Activated CD8-positive, alpha-beta memory T cell treated with anti-CD3 and anti-CD28 coated beads, Interleukin-2, amount 50 U/mL, for 48 hours (primary cell): Measurements from ENCODE around the gene CYBA.
"Not testable (repeated sequence)": the region's sequence is repeated elsewhere in the genome, so short reads cannot be mapped to it uniquely, and the experiment has no call there.

ENCODE experiments used
- DNase-seq: peaks from one replicate; pipeline ENCODE4 v3.0.0-alpha.2; 2020

The CYBA gene

DNA sequence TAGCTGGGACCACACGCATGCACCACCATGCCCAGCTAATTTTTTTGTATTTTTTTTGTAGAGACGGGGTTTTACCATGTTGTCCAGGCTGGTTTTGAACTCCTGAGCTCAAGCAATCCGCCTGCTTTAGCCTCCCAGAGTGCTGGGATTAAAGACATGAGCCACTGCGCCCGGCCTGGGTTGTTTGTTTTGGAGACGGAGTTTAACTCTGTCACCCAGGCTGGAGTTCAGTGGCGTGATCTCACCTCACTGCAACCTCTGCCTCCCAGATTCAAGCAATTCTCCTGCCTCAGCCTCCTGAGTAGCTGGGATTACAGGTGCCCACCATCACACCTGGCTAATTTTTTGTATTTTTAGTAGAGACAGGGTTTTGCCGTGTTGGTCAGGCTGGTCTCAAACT is 41.4 kb downstream of the CYBA start:
- DNase-seq: not testable (repeated sequence)

DNA sequence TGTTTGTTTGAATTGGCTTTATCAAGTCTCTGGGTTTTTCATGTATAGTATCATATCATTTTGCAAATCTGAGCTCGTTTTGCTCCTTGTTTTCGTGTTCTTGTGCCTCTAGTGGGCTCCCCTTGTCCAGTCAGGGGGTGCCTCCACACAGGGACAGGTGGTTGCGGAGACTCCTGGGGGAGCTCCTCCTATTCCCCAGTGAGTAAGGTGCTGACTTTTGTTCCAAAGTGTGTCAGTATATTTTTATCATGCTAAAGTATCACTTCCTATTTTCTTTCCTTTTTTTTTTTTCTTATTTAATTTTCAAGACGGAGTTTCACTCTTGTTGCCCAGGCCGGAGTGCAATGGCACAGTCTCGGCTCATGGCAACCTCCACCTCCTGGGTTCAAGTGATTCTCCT is 42.8 kb downstream of the CYBA start:
- DNase-seq: no peak

DNA sequence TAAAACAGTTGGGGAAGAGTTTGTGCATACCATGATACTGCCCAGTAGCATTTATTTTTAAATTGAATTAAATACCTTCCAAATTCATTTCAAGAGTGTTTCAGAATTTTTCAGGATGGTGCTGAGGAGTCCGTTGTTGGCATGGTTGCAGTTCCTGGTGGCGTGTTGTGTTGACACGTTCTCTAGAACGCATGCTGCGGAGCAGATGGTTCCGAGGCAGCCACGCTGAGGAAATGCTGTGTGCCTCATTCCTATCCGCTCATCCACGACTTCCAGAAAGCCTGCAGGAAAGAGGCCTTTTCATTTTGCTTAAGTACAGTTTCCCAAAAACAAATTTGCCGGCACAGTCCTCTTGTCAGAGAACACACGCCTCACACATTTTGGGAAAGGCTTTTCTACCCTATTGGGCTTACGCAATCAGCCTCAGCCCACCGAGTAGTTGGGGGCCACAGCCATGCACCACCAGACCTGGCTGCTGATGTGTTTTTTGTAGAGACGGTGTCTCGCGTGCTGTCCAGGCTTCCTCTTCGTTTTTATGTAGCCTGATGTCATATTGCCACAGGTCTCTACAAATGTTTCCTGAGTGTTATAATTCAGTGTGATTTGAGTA is 44.6 kb downstream of the CYBA start:
- no peak for DNase-seq

DNA sequence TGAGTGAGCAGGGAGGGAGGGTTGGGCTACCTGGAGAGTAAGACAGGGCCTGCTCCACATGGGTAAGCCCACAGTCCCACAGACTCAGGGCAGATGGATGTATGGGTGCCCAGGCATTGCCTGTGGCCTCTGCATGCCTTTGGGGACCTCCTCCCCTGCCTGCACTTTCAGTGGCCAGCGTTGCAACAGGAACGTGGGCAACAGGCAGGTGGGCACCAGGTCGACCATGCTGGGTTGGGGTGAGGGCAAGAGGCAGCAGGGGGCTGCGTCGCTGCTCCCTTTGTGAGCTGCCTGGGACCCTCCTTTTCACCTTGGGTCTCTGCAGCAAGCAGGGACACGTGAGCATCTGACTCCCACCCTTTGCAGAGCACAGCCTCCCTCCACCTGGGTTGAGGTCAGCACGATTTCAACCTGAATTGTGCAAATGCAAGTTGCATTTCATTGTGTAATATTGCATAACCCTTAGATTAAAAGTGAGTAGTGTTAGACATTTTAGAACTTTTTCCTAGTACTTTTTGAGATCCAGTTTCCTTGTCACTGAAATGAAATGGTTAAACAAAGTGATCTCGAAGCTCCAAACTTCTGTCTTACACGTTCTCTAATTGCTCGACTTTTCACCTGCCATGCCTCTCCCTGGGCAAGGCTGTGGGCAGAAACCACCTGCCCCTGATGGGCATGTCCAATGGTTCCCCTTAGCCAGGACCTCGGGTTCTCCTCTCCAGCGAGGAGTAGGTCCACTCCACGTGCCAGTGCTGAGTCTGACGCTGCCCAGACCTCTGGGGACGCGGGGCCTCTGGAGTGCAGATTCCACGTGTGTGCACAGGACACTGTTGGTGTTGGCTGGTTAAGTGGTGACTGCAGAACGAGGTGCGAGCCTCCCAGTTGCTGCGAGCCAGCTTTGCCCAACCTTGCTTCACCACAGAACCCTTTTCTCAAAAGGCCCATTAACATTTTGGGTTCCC is 45.4 kb downstream of the CYBA start:
- DNase-seq: no peak

DNA sequence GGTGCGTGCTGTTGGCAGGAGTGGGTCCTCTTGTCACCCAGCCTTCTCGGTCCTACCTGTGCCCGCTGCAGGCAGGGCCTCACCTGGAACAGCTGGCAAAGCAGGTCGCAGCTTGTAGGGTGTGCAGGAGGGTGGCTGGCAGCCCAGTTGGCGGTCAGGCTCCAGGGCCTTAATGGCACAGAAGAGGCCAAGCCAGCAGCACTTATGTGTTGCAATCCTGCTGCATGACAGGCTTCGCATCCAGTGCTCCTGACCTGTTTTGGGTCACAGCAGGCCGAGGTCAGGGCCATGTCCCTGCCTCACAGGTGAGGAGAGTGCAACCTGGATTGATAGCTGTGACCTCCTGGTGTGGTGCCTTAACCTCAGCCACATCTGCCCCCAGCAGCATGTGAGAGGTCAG is 48.8 kb downstream of the CYBA start:
- DNase-seq: no peak

DNA sequence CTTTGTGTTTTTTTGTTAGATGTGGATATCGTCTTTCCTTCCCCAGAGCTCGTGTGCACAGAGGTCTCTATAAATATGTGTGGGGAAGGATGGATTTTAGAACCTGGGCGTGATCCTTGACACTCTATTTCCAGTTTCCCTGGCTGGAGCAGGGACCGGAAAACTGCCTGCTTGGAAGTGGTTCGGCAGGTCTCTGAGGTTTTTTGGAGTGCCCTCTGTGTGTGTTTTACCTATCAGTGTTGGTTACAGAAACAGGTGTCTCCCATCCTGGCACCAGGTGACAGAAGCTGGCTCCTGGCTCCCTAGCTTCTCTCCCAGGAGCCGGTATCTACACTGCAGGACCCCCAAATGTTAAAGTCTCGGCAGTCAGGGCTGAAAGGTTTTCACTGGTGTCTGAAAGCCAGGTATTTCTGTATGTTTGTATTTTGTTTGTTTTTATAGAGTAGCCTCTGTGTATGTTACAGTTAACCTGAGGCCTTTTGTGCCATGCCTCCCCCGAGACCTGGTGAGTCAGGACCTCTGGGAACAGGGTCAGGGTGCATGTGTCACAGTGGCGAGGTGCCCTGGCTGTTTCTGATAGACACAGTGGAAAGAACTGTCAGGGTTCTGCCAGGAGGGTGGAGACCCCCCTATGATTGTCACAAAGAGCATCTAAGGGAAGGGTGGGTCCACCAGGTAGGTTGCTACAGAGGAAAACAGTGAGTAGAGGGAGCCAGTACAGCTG is 49.4 kb downstream of the CYBA start:
- no peak for DNase-seq

DNA sequence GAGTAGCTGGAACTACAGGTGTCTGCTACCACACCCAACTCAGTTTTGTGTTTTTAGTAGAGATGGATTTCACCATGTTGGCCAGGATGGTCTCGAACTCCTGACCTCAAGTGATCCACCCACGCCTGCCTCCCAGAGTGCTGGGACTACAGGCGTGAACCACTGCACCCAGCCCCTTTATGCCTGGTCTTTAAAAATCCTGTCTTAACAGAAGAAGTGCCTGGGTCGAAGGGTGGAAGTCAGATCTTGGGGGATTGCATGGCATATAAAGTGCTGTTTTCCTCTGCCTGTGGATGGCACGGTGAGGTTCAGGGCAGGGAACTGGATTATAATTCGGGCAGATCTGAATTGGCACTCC is 50.3 kb downstream of the CYBA start:
- no peak for DNase-seq

DNA sequence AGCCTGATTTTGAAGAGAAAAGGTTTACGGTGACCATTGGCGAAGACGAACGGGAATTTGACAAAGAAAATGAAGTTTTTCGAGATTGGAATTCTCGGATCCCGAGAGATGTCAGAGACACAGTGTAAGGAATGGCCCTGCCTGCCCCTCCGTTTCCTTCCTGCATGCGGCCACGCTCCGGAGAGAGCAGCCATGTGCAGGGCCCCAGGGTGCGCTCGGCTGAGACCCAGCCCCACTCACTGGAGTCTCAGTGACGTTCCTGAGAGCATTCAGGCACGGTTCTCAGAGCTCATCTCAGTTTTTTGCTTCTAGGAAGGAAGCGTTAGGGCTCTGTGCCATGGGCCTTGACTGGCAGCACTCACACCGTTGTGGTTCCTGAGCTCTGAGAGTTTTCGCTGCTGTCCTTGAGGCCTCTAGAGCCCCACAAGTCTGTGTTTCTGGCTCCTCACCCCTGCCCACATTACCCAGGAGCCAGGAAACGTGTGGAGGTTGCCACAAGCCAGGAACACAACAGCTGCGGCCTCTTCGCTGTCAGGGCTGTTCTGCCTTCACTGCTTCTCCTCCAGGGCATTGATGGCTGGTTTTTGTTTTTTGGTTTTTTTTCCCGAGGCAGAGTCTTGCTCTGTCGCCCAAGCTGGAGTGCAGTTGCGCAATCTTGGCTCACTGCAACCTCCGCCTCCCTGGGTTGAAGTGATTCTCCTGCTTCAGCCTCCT is 50.9 kb downstream of the CYBA start:
- no peak for DNase-seq

DNA sequence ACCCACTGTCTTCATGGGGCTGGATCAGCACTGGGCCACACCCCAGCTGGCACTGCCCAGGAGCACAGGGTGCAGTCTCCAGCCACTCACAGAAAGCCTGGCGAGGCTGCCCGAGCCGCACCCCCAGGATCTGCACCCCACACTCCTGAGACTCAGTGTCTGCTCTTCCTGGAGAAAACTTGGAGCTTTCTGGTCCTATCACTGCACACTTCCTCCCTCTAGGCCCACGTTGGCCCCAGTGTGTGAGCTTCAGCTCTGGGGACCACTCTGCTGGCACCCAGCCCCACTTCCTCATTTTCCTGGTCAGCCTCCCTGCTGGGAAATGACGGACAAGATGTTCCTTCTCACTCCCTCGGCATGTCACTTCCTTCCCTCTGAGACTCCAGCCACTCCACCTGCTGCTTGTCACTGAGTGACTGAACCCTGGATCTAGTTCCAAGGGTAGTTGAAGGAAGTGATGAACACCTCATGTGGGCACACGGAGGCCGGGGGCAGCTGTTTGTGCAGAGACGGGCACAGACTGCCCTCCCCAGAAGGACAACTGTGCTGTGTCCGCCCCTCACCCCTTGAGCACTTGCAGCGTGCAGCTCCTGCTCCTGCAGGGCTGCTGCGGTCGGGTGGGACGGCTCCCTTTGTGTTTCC is 51.6 kb downstream of the CYBA start:
- DNase-seq: no peak

DNA sequence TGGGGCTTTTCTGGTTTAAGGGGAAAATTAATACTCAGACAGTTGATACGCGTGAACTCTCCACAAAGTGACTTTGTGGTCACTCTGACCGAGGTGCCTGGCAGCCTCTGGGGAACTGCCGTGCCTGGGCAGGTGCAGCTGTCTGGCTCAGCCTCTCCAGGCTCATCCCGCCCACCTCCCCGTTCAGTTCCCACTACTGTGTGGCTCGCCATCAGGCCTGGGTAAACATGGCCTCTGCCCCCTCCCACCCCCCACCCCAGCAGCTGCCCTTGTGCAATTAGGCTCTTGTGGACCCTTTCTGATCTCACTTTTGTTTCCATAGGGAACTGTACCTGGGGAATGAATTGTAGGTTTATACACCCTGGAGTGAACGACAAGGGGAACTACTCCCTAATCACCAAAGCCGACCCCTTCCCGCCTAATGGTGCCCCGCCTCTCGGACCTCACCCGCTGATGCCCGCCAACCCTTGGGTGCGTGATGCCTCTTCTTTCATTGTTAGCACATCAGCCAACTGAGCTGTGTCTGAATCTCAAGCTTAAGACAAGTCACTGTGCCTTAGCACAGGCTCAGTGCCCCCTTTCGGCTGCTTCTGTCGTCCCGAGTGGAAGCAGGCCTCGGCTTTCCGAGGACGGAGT is 52.9 kb downstream of the CYBA start:
- DNase-seq: no peak

DNA sequence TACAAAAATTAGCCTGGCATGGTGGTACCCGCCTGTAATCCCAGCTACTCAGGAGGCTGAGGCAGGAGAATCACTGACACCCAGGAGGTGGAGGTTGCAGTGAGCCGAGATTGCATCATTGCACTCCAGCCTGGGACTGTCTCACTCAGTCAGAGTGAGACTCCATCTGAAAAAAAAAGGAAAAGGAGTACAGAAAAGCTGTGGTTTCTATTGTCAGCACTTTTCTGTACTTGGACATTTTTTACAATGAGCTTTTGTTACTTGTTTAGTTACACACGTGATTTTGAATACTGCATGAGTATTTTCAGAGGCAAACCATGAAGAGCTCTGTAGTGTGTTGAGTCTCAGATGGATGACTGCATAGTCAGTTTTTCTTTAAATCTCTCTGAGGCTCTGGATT is 54.4 kb downstream of the CYBA start:
- DNase-seq: no peak

DNA sequence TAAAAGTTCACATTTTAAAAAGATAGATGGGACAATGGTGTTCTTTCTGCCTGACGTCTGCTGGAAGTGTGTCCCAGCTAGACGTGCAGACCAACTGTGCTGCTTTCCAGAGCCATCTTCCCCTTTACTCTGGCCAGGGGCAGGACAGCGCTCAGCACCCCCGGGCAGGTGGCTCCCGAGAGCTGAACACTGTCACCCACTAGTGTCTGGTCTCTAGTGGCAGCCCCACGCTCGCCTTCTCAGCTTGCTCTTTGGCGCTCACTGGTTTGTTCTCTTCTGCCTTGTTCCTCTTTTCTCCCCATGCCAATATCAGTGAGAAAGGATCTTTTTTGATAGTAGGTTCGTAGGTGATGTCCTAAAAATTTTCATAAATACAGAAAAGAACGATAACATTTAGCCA is 54.9 kb downstream of the CYBA start:
- no peak for DNase-seq

DNA sequence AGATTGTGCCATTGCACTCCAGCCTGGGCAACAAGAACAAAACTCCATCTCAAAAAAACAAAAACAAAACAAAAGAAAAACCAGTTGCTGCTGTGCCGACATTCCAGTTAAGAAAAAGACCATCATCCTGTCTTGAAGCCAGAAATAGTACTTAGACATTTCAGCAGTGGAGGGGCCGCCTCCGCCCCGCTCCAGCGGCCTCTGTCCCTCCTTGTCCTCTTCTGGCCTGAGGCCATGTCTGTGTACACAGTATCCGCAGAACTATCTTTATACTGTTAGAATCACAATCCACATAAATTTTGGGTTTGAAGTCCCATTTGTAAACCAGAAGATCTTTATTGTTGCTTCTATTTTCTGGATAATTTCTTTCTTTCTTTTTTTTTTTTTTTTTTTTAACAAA is 55.8 kb downstream of the CYBA start:
- no peak for DNase-seq

DNA sequence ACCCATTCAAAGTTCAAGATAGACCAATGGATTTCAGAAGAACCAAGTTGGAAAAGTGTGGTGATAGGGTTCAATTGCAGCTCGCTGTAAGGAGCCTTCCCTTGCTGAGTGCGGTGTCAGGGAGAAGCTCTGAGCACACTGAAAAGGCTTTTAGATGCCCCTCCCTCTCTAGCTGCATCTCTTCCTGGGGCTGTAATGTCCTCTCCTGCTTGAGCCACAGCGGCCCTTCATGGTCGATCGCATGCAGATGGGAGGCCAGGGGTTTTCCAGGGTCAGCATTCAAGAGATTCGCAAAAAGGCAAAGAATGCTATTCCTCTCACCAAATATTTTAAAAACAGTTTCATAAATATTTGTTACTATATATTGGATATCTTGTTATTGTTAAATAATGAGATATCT is 56.9 kb downstream of the CYBA start:
- DNase-seq: no peak

DNA sequence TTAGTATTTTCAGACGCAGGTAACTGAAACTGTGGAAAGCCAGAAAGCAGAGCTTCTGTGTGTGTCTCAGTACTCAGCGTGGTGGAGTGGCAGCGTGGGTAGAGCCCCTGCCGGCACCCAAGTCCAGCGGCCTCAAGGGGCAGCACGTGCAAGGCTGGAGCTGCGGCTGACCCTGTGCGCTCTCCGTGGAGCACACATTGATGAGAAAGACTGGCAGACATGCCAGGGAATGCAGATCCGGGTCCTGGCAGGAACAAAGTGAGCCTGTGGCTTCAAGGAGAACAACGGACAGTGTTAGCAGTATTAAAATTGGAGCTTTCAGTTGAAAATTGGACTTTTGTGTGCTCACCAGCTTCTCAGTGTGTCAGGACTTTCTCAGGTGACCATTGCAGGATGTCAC is 57.4 kb downstream of the CYBA start:
- DNase-seq: no peak
